Glutamatergic neuron (in vitro differentiated cells): Measurements from ENCODE around the gene ARHGEF26. TPM values are rescaled to one million over a fixed set of nuclear protein-coding genes. Genes with fewer than 3 reads are reported as not detected.

ENCODE experiments used
- DNase-seq: peaks from one replicate; pipeline ENCODE4 v3.0.0; 2022
- H3K27ac Mint-ChIP-seq: one replicate; pipeline ENCODE4 v1.8.0; 2020; ENCODE audit warnings: mild to moderate bottlenecking, mixed read lengths, inconsistent platforms; ENCODE audit not compliant: unreplicated experiment
- H3K27me3 Mint-ChIP-seq: one replicate; pipeline ENCODE4 v1.8.0; 2020; ENCODE audit warnings: mild to moderate bottlenecking, moderate library complexity, mixed read lengths, inconsistent platforms; ENCODE audit not compliant: unreplicated experiment
- H3K36me3 Mint-ChIP-seq: one replicate; pipeline ENCODE4 v1.8.0; 2020; ENCODE audit warnings: mild to moderate bottlenecking, mixed read lengths, inconsistent platforms; ENCODE audit not compliant: unreplicated experiment
- H3K4me1 Mint-ChIP-seq: one replicate; pipeline ENCODE4 v1.8.0; 2020; ENCODE audit warnings: mild to moderate bottlenecking, low read depth, mixed read lengths, inconsistent platforms; ENCODE audit not compliant: unreplicated experiment
- H3K4me3 Mint-ChIP-seq: one replicate; pipeline ENCODE4 v1.8.0; 2020; ENCODE audit warnings: mild to moderate bottlenecking, mixed read lengths, inconsistent platforms; ENCODE audit not compliant: unreplicated experiment
- H3K9me3 Mint-ChIP-seq: one replicate; pipeline ENCODE4 v1.8.0; 2020; ENCODE audit warnings: mild to moderate bottlenecking, moderate library complexity, mixed read lengths, inconsistent platforms; ENCODE audit not compliant: unreplicated experiment
- CTCF ChIP-seq: fragments of 200-600 bp; sonication (generic); IDR thresholded peaks from one replicate; pipeline ENCODE4 v1.5.0; 2021; ENCODE audit not compliant: partially characterized antibody, unreplicated experiment
- total RNA-seq: library from RNA; stranded (reverse); fragmentation: NEBNext Ultra II Directional; extraction: Animal tissue kit (Norgen Biotek cat#: 25700); gene quantifications from one replicate; pipeline ENCODE4 v1.2.1, GENCODE V29; 2021; ENCODE audit not compliant: unreplicated experiment

ARHGEF26 gene
- total RNA-seq, 1 donor from 2014 or later: 4.4 TPM

- DNase-seq: no peak
- TF ChIP-seq CTCF: no peak
- H3K9me3 Mint-ChIP-seq: peaks cover 1% of the 10 kb centered on the region
- peaks cover 21% of the 10 kb centered on the region for H3K4me1 Mint-ChIP-seq
- no peaks in the 10 kb centered on the region for H3K36me3 Mint-ChIP-seq
- no peak overlapping the region for H3K27ac Mint-ChIP-seq
- no peaks in the 10 kb centered on the region for H3K27me3 Mint-ChIP-seq
- H3K4me3 Mint-ChIP-seq: no peak overlapping the region
Observed at GRCh38 chr3:154228561-154229216, 107.5 kb downstream of the ARHGEF26 start.

GRCh38 chr3:154229217-154229590 lies 108.0 kb downstream of the ARHGEF26 start:
- Mint-ChIP-seq H3K27ac (no peak overlapping the region), H3K27me3 (no peaks in the 10 kb centered on the region), H3K36me3 (no peaks in the 10 kb centered on the region), H3K4me3 (no peak overlapping the region), H3K4me1 (peaks cover 16% of the 10 kb centered on the region), H3K9me3 (peaks cover 1% of the 10 kb centered on the region)
- TF ChIP-seq CTCF: no peak
- no peak for DNase-seq

- TF ChIP-seq CTCF: no peak
- Mint-ChIP-seq H3K4me3 (no peak overlapping the region), H3K27ac (no peak overlapping the region), H3K9me3 (no peaks in the 10 kb centered on the region), H3K27me3 (no peaks in the 10 kb centered on the region), H3K36me3 (no peaks in the 10 kb centered on the region), H3K4me1 (peaks cover 6% of the 10 kb centered on the region)
- DNase-seq: no peak
Observed at GRCh38 chr3:154235330-154235729, 114.1 kb downstream of the ARHGEF26 start.

GRCh38 chr3:154236331-154236730 lies 115.1 kb downstream of the ARHGEF26 start:
- peaks cover 6% of the 10 kb centered on the region for H3K4me1 Mint-ChIP-seq

More at GRCh38 chr3:154236331-154236730, 115.1 kb downstream of the ARHGEF26 start:
- no peaks in the 10 kb centered on the region for H3K36me3 Mint-ChIP-seq
- no peak overlapping the region for H3K27ac Mint-ChIP-seq
- TF ChIP-seq CTCF: no peak
- H3K4me3 Mint-ChIP-seq: no peak overlapping the region
- DNase-seq: no peak
- no peaks in the 10 kb centered on the region for H3K9me3 Mint-ChIP-seq
- H3K27me3 Mint-ChIP-seq: no peaks in the 10 kb centered on the region
